Measurements from ENCODE around the gene RPL15. TPM values are rescaled to one million over a fixed set of nuclear protein-coding genes. Genes with fewer than 3 reads are reported as not detected.

The RPL15 gene
- total RNA-seq, 2 donors from 2014 or later, result 1,434 to 1,547 TPM

GRCh38 chr3:23884481-23884880 lies 32.5 kb upstream of the RPL15 start:
- Histone ChIP-seq H3K36me3 (no peaks in the 10 kb centered on the region), H3K9me3 (no peaks in the 10 kb centered on the region), H3K27me3 (no peaks in the 10 kb centered on the region), H3K4me3 (no peak overlapping the region), H3K9ac (ENCODE audit: low read depth in 2 of 2, low read length in 2 of 2) (no peak overlapping the region), H3K4me1 (no peaks in the 10 kb centered on the region), H3K27ac (no peak overlapping the region)
- TF ChIP-seq CTCF (IDR thresholded peaks at IDR 0.05), result no peak
- intact Hi-C loops (cut with DNase I), result loop anchor here (10.0 kb wide), 1 partner anchor 800 kb away; no protein-coding TSS in a partner anchor
- DNase-seq, result no peak

GRCh38 chr3:23885210-23885609 lies 31.7 kb upstream of the RPL15 start:
- DNase-seq, result no peak
- no peak overlapping the region for H3K27ac ChIP-seq
- H3K9me3 ChIP-seq, result no peaks in the 10 kb centered on the region
- intact Hi-C loops (cut with DNase I), result loop anchor here (10.0 kb wide), 1 partner anchor 800 kb away; no protein-coding TSS in a partner anchor
- H3K9ac ChIP-seq (ENCODE audit: low read depth in 2 of 2, low read length in 2 of 2), result no peak overlapping the region
- H3K36me3 ChIP-seq, result no peaks in the 10 kb centered on the region
- H3K4me3 ChIP-seq, result no peak overlapping the region
- no peaks in the 10 kb centered on the region for H3K4me1 ChIP-seq
- H3K27me3 ChIP-seq, result no peaks in the 10 kb centered on the region
- TF ChIP-seq CTCF (IDR thresholded peaks at IDR 0.05), result no peak

GRCh38 chr3:23886311-23886710 lies 30.6 kb upstream of the RPL15 start:
- intact Hi-C loops (cut with DNase I), result loop anchor here (10.0 kb wide), 1 partner anchor 798 kb away; no protein-coding TSS in a partner anchor

GRCh38 chr3:23888617-23889228 lies 28.2 kb upstream of the RPL15 start:
- H3K27ac ChIP-seq, result no peak overlapping the region
- DNase-seq, result no peak
- no peaks in the 10 kb centered on the region for H3K27me3 ChIP-seq
- H3K4me3 ChIP-seq, result no peak overlapping the region
- H3K4me1 ChIP-seq, result no peaks in the 10 kb centered on the region
- intact Hi-C loops (cut with DNase I), result loop anchor here (10.0 kb wide), 1 partner anchor 796 kb away; no protein-coding TSS in a partner anchor
- H3K36me3 ChIP-seq, result no peaks in the 10 kb centered on the region
- H3K9me3 ChIP-seq, result no peaks in the 10 kb centered on the region
- peak; percentile 87 for TF ChIP-seq CTCF (IDR thresholded peaks at IDR 0.05)
- no peak overlapping the region for H3K9ac ChIP-seq (ENCODE audit: low read depth in 2 of 2, low read length in 2 of 2)

More at GRCh38 chr3:23886311-23886710, 30.6 kb upstream of the RPL15 start:
- H3K4me1 ChIP-seq, result no peaks in the 10 kb centered on the region
- no peaks in the 10 kb centered on the region for H3K27me3 ChIP-seq
- no peak for DNase-seq
- no peak overlapping the region for H3K4me3 ChIP-seq
- TF ChIP-seq CTCF (IDR thresholded peaks at IDR 0.05), result no peak
- H3K9ac ChIP-seq (ENCODE audit: low read depth in 2 of 2, low read length in 2 of 2), result no peak overlapping the region
- H3K36me3 ChIP-seq, result no peaks in the 10 kb centered on the region
- no peak overlapping the region for H3K27ac ChIP-seq
- no peaks in the 10 kb centered on the region for H3K9me3 ChIP-seq

GRCh38 chr3:23889386-23889785 lies 27.5 kb upstream of the RPL15 start:
- Histone ChIP-seq H3K4me3 (no peak overlapping the region), H3K27ac (no peak overlapping the region), H3K36me3 (no peaks in the 10 kb centered on the region), H3K9ac (ENCODE audit: low read depth in 2 of 2, low read length in 2 of 2) (no peak overlapping the region), H3K9me3 (no peaks in the 10 kb centered on the region), H3K4me1 (no peaks in the 10 kb centered on the region), H3K27me3 (no peaks in the 10 kb centered on the region)
- no peak for TF ChIP-seq CTCF (IDR thresholded peaks at IDR 0.05)
- intact Hi-C loops (cut with DNase I), result loop anchor here (10.0 kb wide), 1 partner anchor 795 kb away; no protein-coding TSS in a partner anchor
- no peak for DNase-seq

Data from colonic mucosa (tissue), 4 donors.